ENCODE measurements around the gene ERVK3-1.
"Not testable (repeated sequence)": the region's sequence is repeated elsewhere in the genome, so short reads cannot be mapped to it uniquely, and the experiment has no call there.

Gene ERVK3-1

DNA sequence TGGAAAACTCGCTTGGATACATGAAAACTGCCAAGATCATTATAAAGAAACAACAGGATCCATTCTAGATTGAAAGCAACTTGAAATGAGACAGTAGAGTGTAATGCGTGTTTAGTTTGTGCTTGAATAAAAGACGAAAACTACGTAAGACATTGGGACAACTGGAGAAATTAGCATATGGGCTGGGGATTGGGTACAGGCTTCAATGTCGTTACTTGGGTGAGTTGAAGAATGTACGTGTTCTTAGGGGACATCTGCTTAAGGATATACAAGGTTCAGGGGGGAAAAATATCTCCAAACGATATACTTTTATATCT is 471 bp upstream of the ERVK3-1 start:
- no peak for DNase-seq (ENCODE audit: low read depth)

DNA sequence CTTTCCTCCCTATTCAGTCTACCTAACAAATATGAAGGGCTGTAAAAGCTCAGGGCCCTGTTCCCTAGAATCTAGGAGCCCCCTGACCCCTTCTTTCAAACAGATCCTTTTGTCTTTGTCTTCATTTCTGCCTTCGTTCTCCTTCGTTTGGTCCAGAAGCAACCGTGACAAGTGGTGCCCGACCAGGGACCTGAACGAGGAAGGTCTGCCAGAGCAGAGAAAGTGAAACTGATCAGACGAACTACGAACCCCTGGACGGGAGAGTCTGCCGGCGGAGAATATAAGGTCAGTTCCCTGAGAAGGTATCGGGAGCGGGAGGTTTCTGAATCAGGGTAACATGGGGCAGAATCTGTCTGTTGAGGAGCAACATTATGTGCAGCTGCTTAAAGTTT is 751 bp downstream of the ERVK3-1 start:
- no peak for DNase-seq (ENCODE audit: low read depth)

DNA sequence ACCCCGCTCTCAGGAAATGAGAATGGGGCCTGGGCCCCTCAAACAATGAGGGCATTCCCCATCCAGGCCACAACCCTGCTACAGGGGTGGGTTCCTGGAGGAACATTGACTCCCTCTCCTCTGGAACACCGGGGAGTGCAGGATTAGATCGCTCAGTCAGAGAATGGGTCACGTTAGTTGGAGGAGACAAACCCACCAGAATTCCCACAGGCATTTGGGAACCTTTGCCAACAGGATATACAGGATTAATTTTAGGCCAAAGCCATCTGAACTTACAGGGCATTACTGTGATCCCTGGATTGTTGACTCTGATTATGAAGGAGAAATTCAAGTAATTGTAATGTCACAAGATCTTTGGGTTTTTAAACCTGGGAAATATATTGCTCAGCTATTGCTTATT is 2.6 kb downstream of the ERVK3-1 start:
- DNase-seq (ENCODE audit: low read depth), result no peak

DNA sequence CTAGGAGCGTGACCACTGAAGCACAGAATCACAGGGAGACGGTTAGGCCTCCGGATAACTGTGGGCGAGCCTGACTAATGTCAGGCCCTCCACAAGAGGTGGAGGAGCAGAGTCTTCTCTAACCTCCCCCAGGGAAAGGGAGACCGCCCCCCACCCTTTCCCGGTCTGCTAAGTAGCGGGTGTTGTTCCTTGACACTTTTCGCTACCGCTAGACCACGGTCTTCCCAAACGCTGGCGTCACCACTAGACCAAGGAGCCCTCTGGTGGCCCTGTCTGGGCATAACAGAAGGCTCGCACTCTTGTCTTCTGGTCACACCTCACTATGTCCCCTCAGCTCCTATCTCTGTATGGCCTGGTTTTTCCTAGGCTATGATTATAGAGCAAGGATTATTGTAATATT is 5.5 kb downstream of the ERVK3-1 start:
- not testable (repeated sequence) for DNase-seq (ENCODE audit: low read depth)

DNA sequence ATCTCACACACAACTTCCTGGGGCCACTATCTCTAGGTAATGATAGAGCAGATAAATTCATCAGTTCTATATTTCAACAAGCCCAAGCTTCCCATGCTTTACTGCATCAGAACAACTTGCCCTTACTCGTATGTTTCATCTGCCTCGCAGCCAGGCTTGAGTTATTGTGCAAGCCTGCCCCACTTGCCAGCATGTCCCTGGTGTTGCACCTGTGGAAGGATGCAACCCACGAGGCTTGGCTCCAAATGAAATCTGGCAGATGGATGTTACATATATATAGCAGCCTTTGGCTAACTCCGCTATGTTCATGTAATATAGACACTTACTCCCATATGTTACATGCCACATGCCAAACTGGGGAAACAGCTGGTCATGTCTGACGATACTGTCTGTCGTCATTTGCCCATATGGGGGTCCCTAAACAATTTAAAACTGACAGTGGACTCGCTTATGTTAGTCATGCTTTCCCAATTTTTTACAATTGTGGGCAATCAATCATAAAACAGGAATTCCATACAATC is 6.2 kb downstream of the ERVK3-1 start:
- DNase-seq (ENCODE audit: low read depth), result no peak

DNA sequence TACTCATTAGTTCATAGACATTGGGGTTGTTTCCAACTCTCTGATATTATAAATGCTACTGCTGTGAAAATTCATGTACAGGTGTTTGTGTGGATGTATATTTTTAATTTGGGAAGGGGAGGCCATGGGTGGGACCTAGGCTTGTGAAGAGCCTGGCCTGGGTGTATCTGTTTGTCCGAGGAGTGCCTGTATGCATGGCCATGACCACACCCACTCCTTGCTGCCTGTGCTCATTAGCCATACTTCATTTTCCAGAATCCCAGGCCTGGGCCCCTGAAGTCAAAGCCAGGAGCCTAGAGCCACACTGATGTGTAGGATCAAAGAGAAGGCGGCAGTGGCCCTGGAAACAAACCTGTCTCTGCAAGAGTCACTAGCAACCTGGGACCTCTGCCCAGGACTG is 10.4 kb downstream of the ERVK3-1 start:
- DNase-seq (ENCODE audit: low read depth), result no peak

DNA sequence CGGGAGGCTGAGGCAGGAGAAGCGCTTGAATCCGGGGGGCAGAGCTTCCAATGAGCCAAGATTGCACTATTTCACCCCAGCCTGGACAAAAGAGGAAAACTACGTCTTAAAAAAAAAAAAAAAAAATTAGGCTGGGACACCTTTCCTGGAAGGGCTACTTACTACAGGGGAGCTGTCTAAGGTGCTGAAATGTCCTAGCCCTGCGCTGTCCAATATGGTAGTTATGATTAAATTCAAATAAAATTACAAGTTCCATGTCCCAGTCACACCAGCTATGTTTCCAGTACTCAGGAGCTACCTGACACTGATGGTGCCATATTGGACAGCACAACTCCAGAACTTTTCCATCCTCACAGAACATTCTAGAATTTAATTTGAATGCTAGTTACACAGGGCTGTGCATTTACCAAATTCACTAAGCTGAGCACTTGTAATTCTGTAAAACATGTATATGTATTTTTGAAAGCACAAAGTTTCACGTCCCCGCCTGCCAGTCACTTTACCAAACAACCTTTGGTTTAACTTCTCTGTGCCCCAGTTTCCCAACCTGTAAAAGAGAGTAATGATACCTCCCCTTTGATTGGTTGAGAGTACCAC is 12.4 kb downstream of the ERVK3-1 start:
- no peak for DNase-seq (ENCODE audit: low read depth)

DNA sequence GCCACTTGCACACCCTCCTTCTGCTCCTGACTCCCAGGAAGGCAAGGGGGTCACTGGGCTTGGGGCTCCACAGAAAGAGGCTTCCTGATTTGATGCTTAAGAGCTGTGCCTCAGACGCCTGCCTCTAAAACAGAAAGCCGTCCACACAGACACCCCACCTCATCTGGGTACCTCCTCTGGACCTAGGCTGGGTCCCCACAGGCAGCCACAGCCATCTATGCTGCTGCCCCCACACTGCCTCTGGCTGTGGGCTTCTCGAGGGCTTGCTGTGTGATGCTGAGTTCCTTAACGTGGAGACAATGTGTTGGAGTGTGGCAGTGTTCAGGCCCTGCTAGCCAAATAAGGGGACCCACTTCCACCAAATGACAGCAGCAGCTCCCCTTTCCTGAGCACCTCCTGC is 13.1 kb downstream of the ERVK3-1 start:
- no peak for DNase-seq (ENCODE audit: low read depth)

DNA sequence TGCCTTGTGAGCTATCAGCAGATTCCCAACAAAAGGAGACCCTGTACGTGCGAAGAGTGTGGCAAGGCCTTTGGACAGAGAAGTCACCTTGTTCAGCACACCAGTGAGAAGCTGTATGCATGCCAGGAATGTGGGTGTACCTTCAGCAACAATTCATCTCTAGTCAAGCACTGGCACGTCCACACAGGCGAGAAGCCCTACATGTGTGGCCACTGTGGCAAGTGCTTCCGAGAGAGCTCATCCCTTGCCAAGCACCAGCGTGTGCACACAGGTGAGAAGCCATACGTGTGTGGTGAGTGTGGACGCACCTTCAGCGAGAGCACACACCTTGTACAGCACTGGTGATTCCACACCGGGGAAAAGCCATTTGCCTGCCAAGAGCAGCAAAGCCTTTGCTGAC is 14.1 kb downstream of the ERVK3-1 start:
- DNase-seq (ENCODE audit: low read depth), result no peak

DNA sequence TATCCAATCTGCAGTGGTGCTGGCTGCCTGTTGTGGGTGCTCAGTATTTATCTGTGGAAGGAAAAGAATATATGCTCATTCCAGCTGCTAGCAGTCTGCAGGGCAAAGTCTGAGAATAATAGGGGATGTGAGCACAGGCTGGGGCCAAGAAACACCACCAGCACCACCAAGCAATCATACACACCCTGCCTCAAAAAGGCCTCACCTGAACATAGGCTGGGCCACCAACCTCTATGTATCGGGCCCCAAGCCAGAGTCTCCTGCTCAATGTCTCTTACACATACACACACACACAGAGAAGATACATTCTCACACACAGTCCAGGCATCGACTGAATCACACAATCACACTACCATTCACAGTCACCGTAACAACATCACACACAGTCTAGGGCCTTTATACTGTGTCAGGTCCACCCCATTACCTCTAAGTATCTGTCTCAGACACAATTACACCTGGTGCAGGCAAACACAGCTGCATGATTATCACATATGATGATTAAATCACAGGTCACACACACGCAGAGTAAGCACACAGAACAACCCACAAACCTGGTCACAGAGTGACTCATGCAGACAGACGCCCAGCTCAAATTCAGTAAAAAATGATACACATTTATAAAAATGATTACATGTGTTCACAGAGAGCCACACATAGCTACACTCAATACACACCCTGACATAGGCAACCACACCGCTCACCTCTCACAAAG is 20.3 kb downstream of the ERVK3-1 start:
- no peak for DNase-seq (ENCODE audit: low read depth)

DNA sequence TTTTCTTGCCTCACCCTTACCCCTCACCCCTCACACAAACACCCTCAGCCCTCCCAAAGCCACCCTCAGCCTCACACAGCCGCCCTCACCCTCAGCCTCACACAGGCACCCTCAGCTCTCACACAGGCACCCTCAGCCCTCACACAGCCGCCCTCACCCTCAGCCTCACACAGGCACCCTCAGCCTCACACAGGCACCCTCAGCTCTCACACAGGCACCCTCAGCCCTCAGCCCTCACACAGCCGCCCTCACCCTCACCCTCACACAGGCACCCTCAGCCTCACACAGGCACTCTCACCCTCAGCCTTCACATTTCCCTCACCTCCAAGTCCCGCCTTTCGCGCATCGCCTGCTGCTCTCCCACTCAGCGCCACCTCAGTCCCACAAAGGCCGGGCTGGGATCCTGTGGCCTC is 21.3 kb downstream of the ERVK3-1 start:
- DNase-seq (ENCODE audit: low read depth), result no peak

DNA sequence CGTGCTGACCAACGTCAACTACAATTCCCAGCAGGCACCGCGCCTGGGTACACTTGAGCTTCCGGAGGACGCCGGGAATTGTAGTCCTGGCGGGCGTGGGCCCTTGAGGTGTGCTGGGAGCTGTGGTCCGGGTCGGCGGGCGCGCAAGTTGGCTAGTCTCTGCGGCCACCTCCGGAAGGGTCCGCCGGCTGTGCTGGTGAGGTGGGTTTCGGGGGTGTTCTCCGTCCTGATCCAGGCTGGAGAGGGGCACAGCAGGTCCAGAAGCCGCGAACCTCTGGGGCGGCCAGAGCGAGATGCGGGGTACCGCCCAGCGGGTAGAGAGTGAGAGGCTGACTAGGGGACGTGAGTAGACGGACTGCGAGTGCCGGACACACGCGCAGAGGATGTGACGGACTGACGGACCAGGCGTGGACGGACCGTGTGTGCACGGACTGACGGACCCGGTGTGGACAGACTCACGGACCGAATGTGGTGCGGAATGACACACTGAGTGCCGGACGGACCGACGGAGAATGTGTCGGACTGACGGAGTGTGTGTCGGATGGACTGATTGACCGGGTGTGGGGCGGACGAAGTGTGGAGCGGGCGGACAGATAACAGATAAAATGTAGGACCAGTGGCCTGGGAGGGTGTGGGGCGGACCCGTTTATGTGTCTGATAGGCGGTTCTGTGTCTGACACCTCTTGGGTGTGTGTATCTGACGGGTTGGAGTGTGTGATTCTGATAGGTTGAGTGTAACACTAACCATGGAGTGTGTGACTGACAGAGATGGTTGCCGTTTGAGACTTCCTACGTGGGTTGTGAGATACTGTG is 21.9 kb downstream of the ERVK3-1 start, which contains the start of gene ZSCAN22:
ZSCAN22 (plus strand) TSS at position 81 of the 813 bp plus-strand sequence. CDS start 7,809 bp downstream, outside the sequence.
- peak; percentile 84 for DNase-seq (ENCODE audit: low read depth)

DNA sequence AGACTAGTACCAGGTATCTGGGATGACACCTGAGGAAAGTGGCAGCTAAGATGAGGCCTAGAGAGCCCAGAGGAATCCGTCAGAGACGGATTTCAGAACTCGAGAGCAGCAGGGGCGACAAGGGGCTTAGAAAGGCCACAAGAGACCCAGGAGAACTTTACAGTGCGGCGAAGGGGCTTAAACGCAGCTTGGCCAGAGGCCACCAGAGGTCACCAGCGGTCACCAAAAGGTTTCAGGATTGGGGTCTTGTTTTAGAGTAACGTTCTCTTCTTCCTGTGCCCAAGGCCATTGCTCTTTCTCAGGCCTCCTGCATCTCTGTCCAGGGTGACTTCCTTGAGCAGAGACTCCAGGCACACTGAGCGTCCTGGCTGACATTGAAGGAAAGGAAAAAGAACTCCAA is 23.8 kb downstream of the ERVK3-1 start:
- DNase-seq (ENCODE audit: low read depth), result no peak

DNA sequence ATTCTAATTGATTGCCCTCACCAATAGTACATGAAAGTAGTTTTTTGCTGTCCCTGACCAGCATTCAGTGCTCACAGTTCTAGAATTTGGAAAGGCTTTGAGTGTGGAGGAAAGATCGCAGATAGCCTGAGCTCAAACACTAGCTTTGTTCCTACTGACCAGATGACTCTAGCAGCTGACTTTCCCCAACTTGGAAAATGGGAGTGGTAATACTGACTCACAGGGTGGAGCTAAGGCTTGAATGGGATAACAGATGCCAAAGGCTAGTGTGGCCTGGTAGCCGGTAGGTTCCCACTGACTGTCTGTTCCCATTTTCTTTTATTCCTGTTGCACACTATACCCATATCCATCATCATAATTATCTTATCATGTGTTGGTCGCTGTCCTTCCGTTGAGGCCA is 25.3 kb downstream of the ERVK3-1 start:
- DNase-seq (ENCODE audit: low read depth), result no peak

DNA sequence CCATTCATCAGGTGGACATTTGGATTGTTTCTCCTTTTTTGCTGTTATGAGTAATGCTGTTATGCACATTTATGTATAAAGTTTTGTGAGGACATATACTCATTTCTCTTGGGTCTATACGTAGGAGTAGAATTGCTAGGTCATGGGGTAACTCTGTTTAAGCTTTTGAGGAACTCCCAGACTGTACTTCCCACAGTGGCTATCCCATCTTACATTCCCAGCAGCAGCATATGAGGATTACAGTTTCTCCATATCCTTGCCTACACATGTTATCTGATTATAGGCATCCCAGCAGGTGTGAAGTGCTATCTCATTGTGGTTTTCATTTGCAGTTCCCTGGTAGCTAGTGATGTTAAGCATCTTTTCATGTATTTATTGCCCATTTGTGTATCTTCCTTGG is 27.5 kb downstream of the ERVK3-1 start:
- DNase-seq (ENCODE audit: low read depth), result no peak

DNA sequence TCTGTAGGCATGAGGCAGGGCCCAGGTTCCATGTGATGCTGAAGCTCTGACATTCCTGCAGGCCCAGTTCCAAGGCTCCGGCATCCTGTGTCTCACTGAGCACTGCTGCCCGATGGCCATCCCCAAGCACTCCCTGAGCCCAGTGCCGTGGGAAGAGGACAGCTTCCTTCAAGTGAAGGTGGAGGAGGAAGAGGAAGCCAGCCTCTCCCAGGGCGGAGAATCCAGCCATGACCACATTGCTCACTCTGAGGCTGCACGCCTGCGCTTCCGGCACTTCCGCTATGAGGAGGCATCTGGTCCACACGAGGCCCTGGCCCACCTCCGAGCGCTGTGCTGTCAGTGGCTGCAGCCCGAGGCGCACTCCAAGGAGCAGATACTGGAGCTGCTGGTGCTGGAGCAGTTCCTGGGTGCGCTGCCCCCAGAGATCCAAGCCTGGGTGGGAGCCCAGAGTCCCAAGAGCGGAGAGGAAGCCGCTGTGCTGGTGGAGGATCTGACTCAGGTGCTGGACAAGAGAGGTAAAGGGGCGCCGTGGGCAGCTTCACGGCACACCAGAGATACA is 29.6 kb downstream of the ERVK3-1 start:
- no peak for DNase-seq (ENCODE audit: low read depth)

DNA sequence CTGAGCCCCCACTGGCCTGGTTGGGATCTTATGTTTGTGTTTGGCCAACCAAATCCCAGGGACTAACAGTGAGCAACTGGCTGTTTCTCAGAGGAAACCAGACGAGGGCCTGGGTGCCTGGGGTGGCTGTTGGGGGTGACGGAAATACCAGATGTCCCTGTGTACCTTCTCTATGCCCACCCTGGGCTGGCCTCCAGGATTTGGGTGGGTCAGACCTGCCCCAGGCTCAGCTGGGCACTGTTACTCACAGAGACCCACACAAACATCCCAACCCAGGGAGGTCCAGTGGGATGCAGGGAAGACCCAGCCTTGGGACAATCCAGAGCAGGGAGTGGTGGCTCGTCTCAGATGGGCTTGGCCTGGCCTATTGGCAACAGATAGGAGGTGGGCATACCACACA is 30.5 kb downstream of the ERVK3-1 start:
- DNase-seq (ENCODE audit: low read depth), result no peak

DNA sequence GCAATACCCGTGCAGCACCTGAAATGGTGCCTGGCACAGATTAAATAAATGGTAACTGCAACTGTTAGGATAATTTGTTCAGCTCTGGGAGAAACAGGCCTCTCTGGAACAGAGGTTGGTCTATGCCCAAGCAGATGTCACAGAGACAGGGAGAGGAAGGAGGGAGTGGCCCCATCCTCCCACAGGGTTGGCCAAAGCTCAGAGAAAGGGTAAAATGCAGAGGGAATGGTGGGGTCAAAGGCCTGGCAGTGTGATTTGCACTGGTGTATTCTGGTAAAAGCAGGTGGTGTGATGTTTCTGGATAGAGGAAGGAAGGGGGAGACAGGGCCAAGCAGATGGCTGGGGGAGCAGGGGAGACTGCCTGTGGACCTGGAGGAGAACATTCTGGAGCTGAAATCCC is 31.0 kb downstream of the ERVK3-1 start:
- no peak for DNase-seq (ENCODE audit: low read depth)

DNA sequence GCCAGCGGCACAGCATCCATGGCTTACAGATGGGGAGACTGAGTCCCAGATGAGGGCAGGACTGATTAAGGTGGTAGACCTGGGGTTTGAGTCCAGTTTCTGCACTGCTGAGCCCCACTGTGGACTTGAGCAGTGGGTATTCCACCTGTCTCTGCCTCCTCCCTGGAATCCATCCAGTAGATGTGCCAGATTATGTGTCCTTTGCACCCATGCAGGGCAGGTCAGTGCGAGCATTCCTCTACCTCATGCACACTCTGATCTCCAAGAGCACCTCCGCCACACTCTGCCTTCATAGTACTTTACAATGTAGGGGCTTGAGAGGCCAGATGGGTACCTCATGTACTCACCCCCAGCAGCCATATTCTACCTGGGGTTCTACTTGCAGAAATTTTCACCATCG is 31.6 kb downstream of the ERVK3-1 start:
- DNase-seq (ENCODE audit: low read depth), result no peak

DNA sequence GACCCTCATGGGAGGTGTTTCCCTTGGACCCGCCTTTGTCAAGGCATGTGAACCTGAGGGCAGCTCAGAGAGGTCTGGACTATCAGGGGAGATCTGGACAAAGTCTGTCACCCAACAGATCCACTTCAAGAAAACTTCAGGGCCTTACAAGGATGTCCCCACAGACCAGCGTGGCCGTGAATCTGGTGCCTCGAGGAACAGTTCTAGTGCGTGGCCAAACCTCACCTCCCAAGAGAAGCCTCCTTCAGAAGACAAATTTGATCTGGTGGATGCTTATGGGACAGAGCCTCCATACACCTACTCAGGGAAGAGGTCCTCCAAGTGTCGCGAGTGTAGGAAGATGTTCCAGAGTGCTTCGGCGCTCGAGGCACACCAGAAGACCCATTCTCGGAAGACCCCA is 33.2 kb downstream of the ERVK3-1 start:
- no peak for DNase-seq (ENCODE audit: low read depth)

DNA sequence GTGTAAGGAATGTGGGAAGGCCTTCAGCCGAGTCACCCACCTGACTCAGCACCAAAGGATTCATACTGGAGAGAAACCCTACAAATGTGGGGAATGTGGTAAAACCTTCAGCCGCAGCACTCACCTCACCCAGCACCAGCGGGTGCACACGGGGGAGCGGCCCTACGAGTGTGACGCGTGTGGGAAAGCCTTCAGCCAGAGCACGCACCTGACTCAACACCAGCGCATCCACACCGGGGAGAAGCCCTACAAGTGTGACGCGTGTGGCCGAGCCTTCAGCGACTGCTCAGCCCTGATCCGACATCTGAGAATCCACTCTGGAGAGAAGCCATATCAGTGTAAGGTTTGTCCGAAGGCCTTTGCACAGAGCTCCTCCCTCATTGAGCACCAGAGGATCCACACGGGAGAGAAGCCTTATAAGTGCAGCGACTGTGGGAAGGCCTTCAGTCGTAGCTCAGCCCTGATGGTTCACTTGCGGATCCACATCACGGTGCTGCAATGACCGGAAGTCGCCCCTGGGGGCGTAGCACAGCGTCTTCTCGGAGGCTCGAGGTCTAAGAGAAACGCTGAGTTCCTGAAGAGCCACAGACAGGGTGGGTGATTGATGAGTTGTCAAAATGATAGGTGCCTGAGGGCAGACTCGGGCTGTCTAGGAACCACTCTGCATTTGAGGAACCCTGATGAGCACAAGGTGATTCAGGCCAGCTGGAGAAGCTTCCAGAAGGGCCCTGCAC is 33.8 kb downstream of the ERVK3-1 start:
- no peak for DNase-seq (ENCODE audit: low read depth)

DNA sequence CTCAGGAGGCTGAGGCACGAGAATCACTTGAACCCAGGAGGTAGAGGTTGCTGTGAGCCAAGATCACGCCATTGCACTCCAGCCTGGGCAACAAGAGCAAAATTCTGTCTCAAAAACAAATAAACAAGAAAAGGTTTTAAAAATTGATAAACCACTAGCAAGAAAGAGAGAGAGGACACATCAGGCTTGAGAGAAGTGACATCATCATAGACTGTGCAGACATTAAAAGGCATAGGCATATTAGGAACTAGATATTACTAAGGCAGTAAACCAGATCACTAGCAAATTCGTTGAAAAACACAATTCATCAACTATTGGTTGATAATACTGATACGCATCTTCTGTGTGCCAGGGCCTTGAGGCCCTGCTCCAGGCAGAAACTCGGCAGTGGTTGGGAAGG is 40.4 kb downstream of the ERVK3-1 start:
- no peak for DNase-seq (ENCODE audit: low read depth)

Data from stimulated activated CD4-positive, alpha-beta T cell treated with anti-CD3 and anti-CD28 coated beads, Interleukin-2, amount 100 ng/mL, for 4 hours (primary cell).